CD4-positive, alpha-beta T cell treated with Interleukin-17A for 1 hour (primary cell): Measurements from ENCODE around the gene COPB2.
A peak's percentile ranks its signal among the peaks of the same experiment; 100 is the strongest.
"Not testable (repeated sequence)": the region's sequence is repeated elsewhere in the genome, so short reads cannot be mapped to it uniquely, and the experiment has no call there.

ENCODE experiments used
- DNase-seq: peaks from one replicate; pipeline ENCODE4 v3.0.0-alpha.2; 2020

The COPB2 gene

DNA sequence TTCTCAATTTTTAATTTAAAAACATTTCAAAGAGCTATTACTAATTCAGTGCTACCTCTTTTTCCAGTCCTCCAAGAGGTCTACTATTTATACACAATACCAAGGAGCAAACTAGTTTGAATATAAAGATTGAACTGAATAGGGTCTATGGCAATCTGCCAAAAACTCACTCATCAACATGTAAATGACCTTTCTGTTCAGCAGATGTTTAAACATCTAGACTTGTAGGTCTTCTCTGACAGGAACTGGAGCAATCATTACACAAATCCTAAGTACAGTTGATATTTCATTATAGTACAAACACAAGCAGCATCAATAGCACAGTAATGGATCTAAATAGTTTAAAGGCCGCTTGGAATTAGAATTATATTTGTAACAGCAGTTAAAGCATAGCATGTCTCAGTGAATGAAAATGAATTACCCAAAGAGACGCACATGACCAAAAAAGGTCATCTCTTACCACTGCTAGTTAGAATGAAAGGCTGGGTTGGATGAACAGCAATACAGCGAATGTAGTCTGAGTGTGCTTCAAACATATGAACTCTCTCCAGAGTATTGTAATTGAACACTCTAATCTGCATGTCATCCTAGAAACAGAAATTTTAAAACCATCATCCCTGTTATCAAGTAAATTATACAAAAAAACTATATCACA is 10.7 kb downstream of the COPB2 start:
- no peak for DNase-seq

DNA sequence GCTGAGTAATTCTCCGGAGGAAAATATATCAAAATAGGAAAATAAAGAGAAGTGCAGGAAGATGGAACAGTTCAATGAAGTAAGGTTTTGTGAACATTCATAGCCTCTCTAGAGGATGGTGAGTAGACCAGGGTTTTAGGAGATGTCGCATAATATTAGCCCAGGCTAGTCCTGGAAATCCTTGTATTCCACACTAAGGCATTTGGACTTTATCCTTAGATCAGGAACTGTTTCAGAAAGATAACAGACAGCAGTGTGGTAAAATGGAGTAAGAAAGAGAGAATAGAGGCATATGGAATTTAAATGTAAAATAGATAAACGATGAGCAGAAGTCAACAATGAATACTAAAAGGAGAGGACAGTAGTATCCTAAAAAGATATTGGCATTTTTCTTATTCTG is 12.1 kb downstream of the COPB2 start:
- DNase-seq = no peak

GRCh38 chr3:139374099-139374498 is 15.3 kb downstream of the COPB2 start:
- no peak for DNase-seq

- no peak for DNase-seq
These were observed 24.9 kb downstream of the COPB2 start for GRCh38 chr3:139364549-139364948.

DNA sequence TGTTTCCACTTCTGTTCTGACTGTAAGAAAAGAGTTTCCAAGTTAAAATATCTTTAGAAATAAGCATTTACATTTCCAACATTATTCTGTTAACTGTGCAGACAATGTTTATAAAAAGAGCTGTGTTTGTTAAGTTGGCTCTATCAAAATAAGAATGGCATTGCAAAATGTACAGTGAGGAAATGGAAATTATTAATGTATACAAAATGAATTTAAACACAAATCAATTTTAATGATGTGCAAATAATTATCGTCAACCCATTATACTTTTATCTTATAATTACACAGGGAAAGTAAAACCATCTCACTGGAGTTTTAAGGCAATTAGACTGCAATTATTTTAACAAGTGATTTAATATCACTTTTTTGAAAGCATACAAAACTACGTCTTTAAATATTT is 28.2 kb downstream of the COPB2 start:
- no peak for DNase-seq

DNA sequence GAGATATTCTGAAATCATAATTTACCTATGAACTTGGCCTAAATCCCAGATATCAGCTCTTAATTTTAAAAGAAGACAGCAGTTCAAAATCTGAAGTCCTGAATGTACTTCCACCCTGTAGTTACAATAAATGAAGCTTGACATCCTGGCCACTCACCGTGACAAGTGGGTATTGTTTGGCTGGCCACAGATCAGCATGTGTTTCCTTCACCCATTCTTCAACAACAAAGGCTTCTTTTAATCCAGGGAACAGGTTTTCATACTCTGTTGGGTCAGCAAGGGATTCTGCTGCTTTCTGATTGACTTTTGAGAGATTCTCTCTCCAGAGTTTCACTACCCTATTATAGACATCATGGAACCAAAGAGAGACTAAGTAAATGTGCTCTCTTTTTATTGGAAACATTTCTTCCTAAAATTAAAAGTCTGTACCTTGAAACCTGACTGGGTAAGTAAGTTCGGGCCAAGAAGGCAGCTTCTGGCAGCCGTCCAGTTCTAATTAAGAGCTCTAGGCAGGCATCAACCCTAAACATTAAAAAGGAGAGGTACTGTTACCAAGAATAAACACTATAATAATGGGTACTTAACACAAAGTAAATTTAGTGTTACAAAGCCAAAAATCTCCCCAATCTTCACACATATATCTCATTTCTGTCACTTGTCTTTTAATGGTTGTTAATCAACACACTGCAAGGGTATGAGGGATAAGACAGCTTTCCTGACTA is 30.4 kb downstream of the COPB2 start:
- DNase-seq = no peak

- no peak for DNase-seq
These were observed 31.5 kb downstream of the COPB2 start for GRCh38 chr3:139357899-139358298.

DNA sequence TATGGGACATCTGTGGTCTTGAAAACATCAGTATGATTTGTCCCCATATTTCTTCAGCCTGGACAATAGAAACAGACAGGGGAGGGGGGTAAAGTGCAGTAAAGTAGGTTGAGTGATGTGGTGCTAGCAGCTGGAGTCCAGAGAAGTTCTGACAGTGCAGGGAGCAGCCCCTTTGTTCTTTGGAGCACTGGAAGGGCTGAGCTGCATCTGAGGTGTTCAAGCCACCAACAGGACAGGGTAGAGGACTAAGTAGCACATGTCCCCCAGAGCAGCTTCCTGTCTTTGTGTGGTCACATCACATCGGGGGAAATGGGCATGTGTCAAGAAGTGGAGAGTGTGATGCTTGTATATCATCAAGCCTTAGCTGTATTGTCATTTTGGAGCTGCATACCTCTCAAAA is 33.6 kb downstream of the COPB2 start:
- no peak for DNase-seq

- no peak for DNase-seq
These were observed 34.0 kb downstream of the COPB2 start for GRCh38 chr3:139355476-139355875.

- no peak for DNase-seq
These were observed 34.8 kb downstream of the COPB2 start for GRCh38 chr3:139354661-139355060.

DNA sequence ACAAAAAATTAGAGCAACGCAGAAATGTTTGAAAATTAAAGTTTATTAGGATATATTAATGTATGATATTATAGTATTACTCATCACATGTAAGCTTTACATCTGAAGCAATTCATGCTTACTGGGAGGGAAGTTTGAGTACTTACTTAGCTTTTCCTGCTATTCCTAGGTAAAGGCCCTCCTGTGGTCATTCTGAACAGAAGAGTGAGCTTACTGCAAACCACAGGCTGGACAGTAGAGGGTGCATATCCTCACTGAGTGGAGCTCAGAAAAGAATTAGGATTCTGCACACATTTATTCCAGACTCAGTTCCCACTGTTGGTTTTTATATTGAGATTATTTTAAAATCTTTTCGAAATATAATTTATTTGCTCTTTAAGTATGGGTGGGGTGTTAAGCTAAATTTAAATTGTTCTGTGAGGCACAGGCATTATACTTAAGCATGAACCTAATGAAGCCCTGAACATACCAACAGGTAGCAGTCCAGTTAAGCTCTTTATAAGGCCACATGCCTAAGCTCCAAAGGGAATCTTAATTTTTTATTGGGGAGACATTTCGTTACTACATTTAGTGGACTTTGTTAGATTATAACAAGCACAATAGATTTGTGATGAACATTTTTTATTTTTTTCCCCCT is 35.4 kb downstream of the COPB2 start:
- no peak for DNase-seq

DNA sequence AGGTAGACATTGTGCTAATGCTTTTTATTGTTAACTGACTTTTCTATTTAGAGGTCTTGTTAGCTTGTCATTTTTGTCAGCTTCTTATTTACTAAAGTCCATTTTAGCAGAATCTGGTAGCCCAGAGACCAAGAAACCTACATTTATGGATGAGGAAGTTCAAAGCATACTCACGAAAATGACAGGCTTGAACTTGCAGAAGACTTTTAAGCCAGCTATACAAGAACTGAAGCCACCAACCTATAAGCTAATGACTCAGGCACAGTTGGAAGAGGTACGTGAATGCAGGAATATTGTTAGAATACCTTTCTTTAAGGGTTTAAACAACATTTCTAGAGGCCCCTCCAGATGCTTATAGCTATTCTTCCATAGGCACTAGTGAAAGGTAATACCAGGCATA is 42.7 kb downstream of the COPB2 start:
- DNase-seq = no peak

DNA sequence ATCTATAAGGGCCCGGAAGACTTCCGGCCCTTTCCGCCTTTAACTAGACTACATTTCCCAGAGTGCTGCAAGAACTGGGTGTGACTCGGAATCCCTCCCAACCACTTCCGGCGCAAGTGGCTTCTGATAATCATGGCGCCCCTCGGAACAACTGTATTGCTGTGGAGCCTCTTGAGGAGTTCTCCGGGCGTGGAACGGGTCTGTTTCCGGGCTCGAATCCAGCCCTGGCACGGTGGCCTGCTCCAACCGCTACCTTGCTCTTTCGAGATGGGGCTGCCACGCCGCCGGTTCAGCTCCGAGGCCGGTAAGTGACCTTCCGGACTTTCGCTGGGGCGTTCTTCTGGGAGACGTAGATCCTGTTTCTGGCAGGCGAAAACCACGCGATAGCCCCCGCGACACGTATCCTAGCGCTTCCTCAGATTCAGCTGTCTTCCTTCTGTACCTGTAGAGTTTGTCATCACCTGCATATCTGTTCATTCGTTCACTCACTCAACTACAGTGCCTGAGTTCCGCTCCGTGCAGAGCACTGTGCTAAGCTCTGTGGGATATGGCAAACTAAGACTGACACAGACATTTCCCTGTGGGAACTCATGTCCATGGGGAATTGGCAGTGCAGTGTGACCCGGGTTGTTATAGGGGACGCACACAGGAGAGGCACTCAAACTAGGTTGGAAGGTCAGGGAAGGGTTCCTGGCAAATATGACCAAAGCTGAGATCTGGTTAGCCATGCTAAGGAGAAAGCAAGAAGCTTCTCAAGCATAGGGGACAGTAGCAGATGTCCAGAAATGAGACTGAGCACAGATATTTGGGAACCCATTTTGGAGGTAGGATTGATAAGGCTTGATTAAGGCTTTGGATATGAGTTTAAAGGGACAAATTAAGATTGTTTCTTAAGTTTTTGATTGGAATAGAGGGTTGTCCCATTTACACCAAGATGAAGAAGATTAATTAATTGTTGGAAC is 45.3 kb downstream of the COPB2 start, which contains the start of gene MRPS22:
Gene MRPS22 (plus strand): TSS at position 126 of the 962 bp plus-strand sequence. CDS start 7 bp downstream, at position 133.
- peak; percentile 89 for DNase-seq

- DNase-seq = no peak
These were observed 47.4 kb downstream of the COPB2 start for GRCh38 chr3:139342054-139342453.

- DNase-seq = no peak
These were observed 48.7 kb downstream of the COPB2 start for GRCh38 chr3:139340784-139341183.

GRCh38 chr3:139339219-139339906 is 50.1 kb downstream of the COPB2 start:
- DNase-seq = no peak

GRCh38 chr3:139338405-139338804 is 51.0 kb downstream of the COPB2 start:
- DNase-seq = no peak

GRCh38 chr3:139334675-139335074 is 54.8 kb downstream of the COPB2 start:
- not testable (repeated sequence) for DNase-seq

GRCh38 chr3:139332092-139332491 is 57.4 kb downstream of the COPB2 start:
- no peak for DNase-seq

- peak; percentile 85 for DNase-seq
These were observed 60.0 kb downstream of the COPB2 start for GRCh38 chr3:139329364-139329850.

DNA sequence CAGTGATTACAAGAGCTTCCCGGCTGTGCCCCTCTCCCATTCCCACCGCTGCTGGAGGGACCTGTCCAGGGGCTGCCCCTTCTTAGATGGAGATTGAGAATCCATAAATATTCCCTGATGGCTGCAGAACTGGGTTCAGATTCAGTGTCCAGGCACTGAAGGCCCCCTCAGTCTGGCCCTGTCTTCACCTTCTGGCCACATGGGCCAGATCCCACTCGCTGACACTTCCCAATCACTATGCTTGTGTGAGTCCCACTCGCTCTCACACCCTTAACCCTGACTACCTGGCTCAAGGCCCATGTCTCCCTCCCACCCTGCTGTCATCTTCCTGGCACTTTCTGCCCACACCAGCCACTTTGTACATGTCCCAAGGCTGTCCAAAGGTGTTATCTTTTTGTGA is 61.1 kb downstream of the COPB2 start:
- DNase-seq = no peak

GRCh38 chr3:139327861-139328260 is 61.6 kb downstream of the COPB2 start:
- DNase-seq = no peak
